ENCODE results near the gene ALDH1A1.

GRCh38 chr9:72919246-72919945 is 33.5 kb downstream of the ALDH1A1 start:
- no peak for TF ChIP-seq TAF1 (IDR thresholded peaks at IDR 0.05; ENCODE audit: borderline replicate concordance, insufficient read depth, low read length)
- TF ChIP-seq, protein P1, sequence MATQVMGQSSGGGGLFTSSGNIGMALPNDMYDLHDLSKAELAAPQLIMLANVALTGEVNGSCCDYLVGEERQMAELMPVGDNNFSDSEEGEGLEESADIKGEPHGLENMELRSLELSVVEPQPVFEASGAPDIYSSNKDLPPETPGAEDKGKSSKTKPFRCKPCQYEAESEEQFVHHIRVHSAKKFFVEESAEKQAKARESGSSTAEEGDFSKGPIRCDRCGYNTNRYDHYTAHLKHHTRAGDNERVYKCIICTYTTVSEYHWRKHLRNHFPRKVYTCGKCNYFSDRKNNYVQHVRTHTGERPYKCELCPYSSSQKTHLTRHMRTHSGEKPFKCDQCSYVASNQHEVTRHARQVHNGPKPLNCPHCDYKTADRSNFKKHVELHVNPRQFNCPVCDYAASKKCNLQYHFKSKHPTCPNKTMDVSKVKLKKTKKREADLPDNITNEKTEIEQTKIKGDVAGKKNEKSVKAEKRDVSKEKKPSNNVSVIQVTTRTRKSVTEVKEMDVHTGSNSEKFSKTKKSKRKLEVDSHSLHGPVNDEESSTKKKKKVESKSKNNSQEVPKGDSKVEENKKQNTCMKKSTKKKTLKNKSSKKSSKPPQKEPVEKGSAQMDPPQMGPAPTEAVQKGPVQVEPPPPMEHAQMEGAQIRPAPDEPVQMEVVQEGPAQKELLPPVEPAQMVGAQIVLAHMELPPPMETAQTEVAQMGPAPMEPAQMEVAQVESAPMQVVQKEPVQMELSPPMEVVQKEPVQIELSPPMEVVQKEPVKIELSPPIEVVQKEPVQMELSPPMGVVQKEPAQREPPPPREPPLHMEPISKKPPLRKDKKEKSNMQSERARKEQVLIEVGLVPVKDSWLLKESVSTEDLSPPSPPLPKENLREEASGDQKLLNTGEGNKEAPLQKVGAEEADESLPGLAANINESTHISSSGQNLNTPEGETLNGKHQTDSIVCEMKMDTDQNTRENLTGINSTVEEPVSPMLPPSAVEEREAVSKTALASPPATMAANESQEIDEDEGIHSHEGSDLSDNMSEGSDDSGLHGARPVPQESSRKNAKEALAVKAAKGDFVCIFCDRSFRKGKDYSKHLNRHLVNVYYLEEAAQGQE (IDR thresholded peaks at IDR 0.05; ENCODE audit: insufficient read depth in 1 of 2, low read depth in 2 of 2, low read length in 2 of 2), result no peak
- TF ChIP-seq POLR2AphosphoS5 (IDR thresholded peaks at IDR 0.05; ENCODE audit: low read depth, low read length), result no peak
- no peak for TF ChIP-seq SIN3A (IDR thresholded peaks at IDR 0.05; ENCODE audit: borderline replicate concordance, insufficient read depth, low read length)
- no peak for TF ChIP-seq FOXP2 (optimal IDR thresholded peaks at IDR 0.05; ENCODE audit: borderline replicate concordance, extremely low read depth, extremely low read length, insufficient read depth)
